Motor neuron (in vitro differentiated cells): ENCODE results near the gene RPS21. TPM values are rescaled to one million over a fixed set of nuclear protein-coding genes. Genes with fewer than 3 reads are reported as not detected.

Experiments
- ATAC-seq, 8 experiments: fragments of 200-7000 bp; cut with Tn5 transposase; replicated peaks in 6 of 8; 2 replicates each; pipeline ENCODE4 v1.8.0; 2021; ENCODE audit warnings: mild to moderate bottlenecking in 8 of 8, moderate library complexity in 8 of 8
- H3K27ac ChIP-seq, 2 donors: fragments of 250-450 bp; sonication (Bioruptor Pico); 2 replicates each; pipeline ENCODE4 v1.9.0; 2021; ENCODE audit warnings: antibody characterized with exemption in 2 of 2, mild to moderate bottlenecking in 2 of 2, moderate library complexity in 1 of 2
- H3K4me1 ChIP-seq, 2 donors: fragments of 250-450 bp; sonication (Bioruptor Pico); replicated peaks in 1 of 2; 2 replicates each; pipeline ENCODE4 v1.6.1; 2021; ENCODE audit warnings: antibody characterized with exemption in 2 of 2, mild to moderate bottlenecking in 2 of 2, moderate library complexity in 1 of 2
- H3K4me3 ChIP-seq, 5 donors: fragments of 250-450 bp; sonication (Bioruptor Pico); 2 replicates each; pipeline ENCODE4 v1.9.0; 2021; ENCODE audit warnings: antibody characterized with exemption in 5 of 5, mild to moderate bottlenecking in 5 of 5, moderate library complexity in 4 of 5
- WGBS, 10 experiments: fragments of 450-650 bp; shearing (Covaris generic); methylation state at CpG; one replicate each; pipeline ENCODE4 v1.0.0; 2022; 5-methylcytosine and 5-hydroxymethylcytosine counted together
- in situ Hi-C, 9 experiments: fragments of 400-800 bp; cut with MboI; loops; one replicate each; pipeline ENCODE4 v1.15.0; 2021; ENCODE audit warnings: low sequenced_read_pairs in 9 of 9, low pct_unique_long_range_greater_than_20kb in 2 of 9; ENCODE audit not compliant: unreplicated experiment in 9 of 9
- total RNA-seq, 8 experiments: library from RNA; unstranded; fragments of 300-600 nt; gene quantifications; 2 replicates each; pipeline versions ENCODE4 v1.2.3 to v1.2.4, GENCODE V29; 2022

Gene RPS21
- total RNA-seq, 8 experiments from 2014 or later: 960 to 3,776 (median 2,338) TPM

GRCh38 chr20:62349556-62350097 lies 37.3 kb upstream of the RPS21 start:
- ATAC-seq: no peak
- Histone ChIP-seq H3K4me3 (no peak overlapping the region), H3K27ac (no peak overlapping the region), H3K4me1 (peaks cover 6 to 8% of the 10 kb centered on the region in 2 donors)
- WGBS, 10 experiments: 80 to 100% (median 100%) methylated on average over 1 of the region's 7 CpGs; no CpG with 5 or more reads in 7 of the 10 experiments
- in situ Hi-C loops: no loop called here

- Histone ChIP-seq H3K4me1 (peaks cover 12 to 14% of the 10 kb centered on the region in 2 donors), H3K4me3 (no peak overlapping the region), H3K27ac (no peak overlapping the region)
- peak in 3 of 8 experiments; percentile 40 to 73 (median 47) for ATAC-seq
- 33 to 90% (median 76%) methylated on average over 2 to 6 of the region's 16 CpGs; no CpG with 5 or more reads in 6 of the 10 experiments for WGBS, 10 experiments
- in situ Hi-C loops: no loop called here
Observed at GRCh38 chr20:62350098-62350628, 36.7 kb upstream of the RPS21 start.

- no peak for ATAC-seq
- in situ Hi-C loops: no loop called here
- Histone ChIP-seq H3K27ac (no peak overlapping the region), H3K4me1 (peaks cover 18 to 20% of the 10 kb centered on the region in 2 donors), H3K4me3 (no peak overlapping the region)
- 46 to 100% (median 89%) methylated on average over 1 to 12 of the region's 23 CpGs; no CpG with 5 or more reads in 5 of the 10 experiments for WGBS, 10 experiments
Observed at GRCh38 chr20:62350629-62351422, 36.1 kb upstream of the RPS21 start.

- no peak overlapping the region for H3K27ac ChIP-seq
Observed at GRCh38 chr20:62351469-62352401, 35.2 kb upstream of the RPS21 start.

GRCh38 chr20:62352402-62353288 lies 34.3 kb upstream of the RPS21 start:
- 49 to 100% (median 85%) methylated on average over 1 to 4 of the region's 43 CpGs; no CpG with 5 or more reads in 4 of the 10 experiments for WGBS, 10 experiments
- peaks cover 36 to 38% of the 10 kb centered on the region in 2 donors for H3K4me1 ChIP-seq
- no peak for ATAC-seq
- no peak overlapping the region for H3K27ac ChIP-seq
- in situ Hi-C loops: no loop called here
- H3K4me3 ChIP-seq: no peak overlapping the region

More at GRCh38 chr20:62351469-62352401, 35.2 kb upstream of the RPS21 start:
- ATAC-seq: no peak
- no peak overlapping the region for H3K4me3 ChIP-seq
- peaks cover 27 to 29% of the 10 kb centered on the region in 2 donors for H3K4me1 ChIP-seq
- in situ Hi-C loops: no loop called here
- WGBS, 10 experiments: 65 to 100% (median 100%) methylated on average over 1 to 4 of the region's 60 CpGs; no CpG with 5 or more reads in 7 of the 10 experiments

- peak overlapping the region; percentile 18 to 38 for H3K27ac ChIP-seq
- in situ Hi-C loops: no loop called here
- peaks cover 45 to 47% of the 10 kb centered on the region in 2 donors for H3K4me1 ChIP-seq
- no peak for ATAC-seq
- H3K4me3 ChIP-seq: no peak overlapping the region
- 60 to 100% (median 90%) methylated on average over 1 to 2 of the region's 16 CpGs; no CpG with 5 or more reads in 6 of the 10 experiments for WGBS, 10 experiments
Observed at GRCh38 chr20:62353289-62354030, 33.4 kb upstream of the RPS21 start.

- H3K27ac ChIP-seq: peak overlapping the region; percentile 85 to 89
- H3K4me1 ChIP-seq: peaks cover 52 to 54% of the 10 kb centered on the region in 2 donors
- H3K4me3 ChIP-seq: no peak overlapping the region
- no CpG with 5 or more reads among the region's 14 CpGs for WGBS, 10 experiments
- in situ Hi-C loops: no loop called here
- peak in 1 of 8 experiments; percentile 2 for ATAC-seq
Observed at GRCh38 chr20:62354031-62354808, 32.7 kb upstream of the RPS21 start.

GRCh38 chr20:62354811-62355341 lies 32.0 kb upstream of the RPS21 start:
- ATAC-seq: peak in 2 of 8 experiments; percentile 4 to 6
- 60 to 90% (median 88%) methylated on average over 1 to 6 of the region's 16 CpGs; no CpG with 5 or more reads in 7 of the 10 experiments for WGBS, 10 experiments
- in situ Hi-C loops: no loop called here
- no peak overlapping the region for H3K4me3 ChIP-seq
- peak overlapping the region; percentile 85 to 89 for H3K27ac ChIP-seq
- peaks cover 59 to 61% of the 10 kb centered on the region in 2 donors for H3K4me1 ChIP-seq

- peak overlapping the region; percentile 85 to 89 for H3K27ac ChIP-seq
- ATAC-seq: peak in 6 of 8 experiments; percentile 26 to 57 (median 44)
- peak overlapping the region in 1 of 5 donors; percentile 0 for H3K4me3 ChIP-seq
- peaks cover 60 to 62% of the 10 kb centered on the region in 2 donors for H3K4me1 ChIP-seq
- in situ Hi-C loops: no loop called here
- 0 to 40% (median 0%) methylated on average over 1 to 2 of the region's 11 CpGs; no CpG with 5 or more reads in 7 of the 10 experiments for whole genome bisulfite sequencing, 10 experiments
Observed at GRCh38 chr20:62355516-62355877, 31.4 kb upstream of the RPS21 start.

- 0 to 80% (median 7%) methylated on average over 1 to 11 of the region's 29 CpGs; no CpG with 5 or more reads in 5 of the 10 experiments for whole genome bisulfite sequencing, 10 experiments
- in situ Hi-C loops: no loop called here
- peak in 6 of 8 experiments; percentile 22 to 64 (median 56) for ATAC-seq
- Histone ChIP-seq H3K4me1 (peaks cover 65 to 67% of the 10 kb centered on the region in 2 donors), H3K27ac (peak overlapping the region; percentile 85 to 89), H3K4me3 (peak overlapping the region in 1 of 5 donors; percentile 0)
Observed at GRCh38 chr20:62355878-62356588, 30.9 kb upstream of the RPS21 start.
